GM18519 (cell line): ENCODE data around the gene DSN1.
"Not testable (repeated sequence)": the region's sequence is repeated elsewhere in the genome, so short reads cannot be mapped to it uniquely, and the experiment has no call there.

Experiments used
- ATAC-seq: cut with Tn5 transposase; IDR thresholded peaks from one replicate; pipeline ENCODE4 v1.9.1; 2021; ENCODE audit warnings: mild to moderate bottlenecking, moderate library complexity; ENCODE audit not compliant: unreplicated experiment, low FRiP score

The DSN1 gene, protein sequence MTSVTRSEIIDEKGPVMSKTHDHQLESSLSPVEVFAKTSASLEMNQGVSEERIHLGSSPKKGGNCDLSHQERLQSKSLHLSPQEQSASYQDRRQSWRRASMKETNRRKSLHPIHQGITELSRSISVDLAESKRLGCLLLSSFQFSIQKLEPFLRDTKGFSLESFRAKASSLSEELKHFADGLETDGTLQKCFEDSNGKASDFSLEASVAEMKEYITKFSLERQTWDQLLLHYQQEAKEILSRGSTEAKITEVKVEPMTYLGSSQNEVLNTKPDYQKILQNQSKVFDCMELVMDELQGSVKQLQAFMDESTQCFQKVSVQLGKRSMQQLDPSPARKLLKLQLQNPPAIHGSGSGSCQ

DNA sequence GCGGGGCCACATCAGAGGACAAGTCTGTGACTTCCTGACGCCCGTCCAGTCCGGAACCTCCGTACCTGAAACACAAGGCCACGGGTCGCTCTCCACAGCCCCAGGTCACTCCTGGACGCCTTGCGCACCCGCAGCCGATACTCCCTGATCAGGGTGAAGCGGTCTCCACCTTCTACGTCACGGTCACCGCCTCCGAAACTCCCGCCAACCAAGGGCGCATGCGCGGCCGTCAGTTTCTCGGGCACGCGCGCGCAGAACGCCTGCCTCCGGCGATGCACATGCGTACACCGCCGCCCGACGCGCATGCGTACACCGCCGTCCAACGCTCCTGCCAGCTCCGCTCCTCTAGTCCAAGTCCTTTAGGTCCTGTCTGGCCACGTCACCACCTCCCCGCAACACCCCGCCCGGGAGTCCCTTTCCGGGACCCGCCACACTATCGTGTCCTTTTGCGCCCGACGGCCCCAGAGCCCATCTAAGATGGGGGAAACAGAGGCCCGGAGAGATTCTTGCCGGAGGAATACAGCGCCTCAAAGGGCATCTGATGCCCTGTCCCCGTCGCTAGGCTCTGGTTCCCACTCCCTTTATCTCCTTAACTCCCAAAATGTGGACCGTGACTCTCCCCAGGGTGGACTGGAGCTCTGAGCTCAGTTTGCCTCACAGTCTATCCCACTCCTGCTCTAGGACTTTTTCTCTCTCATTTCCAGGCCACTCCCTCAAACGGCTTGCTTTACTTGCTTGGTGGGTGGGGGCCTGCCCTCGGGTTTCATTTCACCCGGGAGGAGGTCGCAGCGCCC, at the start of gene DSN1:
Gene DSN1, minus strand, starts transcription at position 167 of the 794 bp plus-strand sequence. CDS start 2,305 bp downstream, outside the sequence.
- ATAC-seq, result peak; percentile 59

DNA sequence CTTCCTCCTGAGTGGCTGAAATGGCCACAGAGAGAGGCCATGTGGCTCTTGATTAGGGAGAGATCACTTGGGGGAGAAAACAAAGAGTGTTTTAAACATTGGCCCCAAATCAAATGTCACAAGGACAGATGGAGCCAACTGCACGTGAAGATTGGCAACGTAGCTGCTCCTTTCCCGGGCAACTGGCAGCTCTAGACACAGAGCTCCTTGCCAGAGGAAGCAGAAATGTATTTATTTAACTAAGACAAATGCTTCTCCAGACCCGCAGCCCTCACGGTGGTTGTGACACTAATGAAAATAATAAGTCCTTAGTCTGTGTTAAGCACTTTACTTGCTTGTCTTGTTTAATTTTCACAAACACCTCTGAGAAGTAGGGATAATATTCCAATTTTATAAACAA, 49.6 kb upstream of the DSN1 start:
- ATAC-seq, result no peak

DNA sequence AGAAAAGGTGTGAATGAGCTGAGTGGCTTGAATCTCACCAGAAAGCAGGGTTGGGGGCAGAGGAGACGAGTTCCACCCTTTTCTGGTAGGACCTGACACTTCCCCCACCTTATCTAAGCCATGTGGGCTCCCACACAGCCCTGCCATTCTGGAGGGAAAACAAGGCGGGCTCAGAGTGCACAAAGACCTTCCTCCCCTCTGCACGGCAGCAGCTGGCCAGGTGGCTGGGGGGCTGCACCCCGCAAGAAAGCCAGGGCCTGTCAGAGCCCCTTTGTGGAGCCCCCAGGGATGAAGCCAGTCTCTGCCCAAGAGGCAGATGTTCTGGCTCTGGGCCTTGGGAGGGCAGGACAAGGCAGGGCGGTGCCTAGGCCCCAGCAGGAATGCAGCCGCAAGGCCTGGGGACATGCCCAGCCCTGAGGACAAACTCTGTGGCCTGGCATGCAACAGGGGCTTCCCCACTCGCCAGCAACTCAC, 48.4 kb upstream of the DSN1 start:
- no peak for ATAC-seq

DNA sequence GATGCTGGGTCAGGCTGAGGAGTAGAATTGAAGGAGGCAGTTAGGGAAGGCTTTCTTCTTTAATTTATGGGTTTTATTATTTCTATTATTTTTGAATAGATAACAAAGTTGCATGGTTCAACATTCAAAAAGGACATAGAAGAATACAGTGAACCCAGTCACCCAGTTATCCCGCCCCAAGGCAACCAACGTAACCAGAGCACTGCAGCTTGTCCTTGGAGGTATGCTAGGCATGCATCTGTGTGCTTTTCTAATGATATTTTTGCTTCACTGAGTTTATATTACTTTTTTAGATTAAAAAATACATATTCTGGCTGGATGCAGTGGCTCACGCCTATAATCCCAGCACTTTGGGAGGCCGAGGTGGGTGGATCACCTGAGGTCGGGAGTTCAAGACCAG, 47.4 kb upstream of the DSN1 start:
- no peak for ATAC-seq

DNA sequence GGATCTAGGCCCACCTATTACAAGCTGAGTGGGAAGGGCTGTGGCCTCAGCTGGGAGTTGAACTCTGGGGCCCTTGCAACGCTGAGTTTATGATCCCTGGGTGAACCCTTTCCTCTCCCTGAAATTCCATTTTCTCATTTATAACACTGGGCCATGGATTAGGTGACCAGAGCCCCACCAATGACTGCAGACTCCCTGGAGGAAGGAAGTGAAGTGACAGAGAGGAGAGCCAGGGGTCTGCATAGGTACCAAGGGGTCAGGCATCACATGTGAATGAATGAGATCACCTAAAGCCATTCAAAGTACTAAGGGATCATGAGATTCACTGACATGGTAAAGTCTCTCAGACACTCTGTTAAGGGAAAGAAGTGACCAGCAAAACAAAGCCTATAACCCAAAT, 46.5 kb upstream of the DSN1 start:
- ATAC-seq, result no peak

DNA sequence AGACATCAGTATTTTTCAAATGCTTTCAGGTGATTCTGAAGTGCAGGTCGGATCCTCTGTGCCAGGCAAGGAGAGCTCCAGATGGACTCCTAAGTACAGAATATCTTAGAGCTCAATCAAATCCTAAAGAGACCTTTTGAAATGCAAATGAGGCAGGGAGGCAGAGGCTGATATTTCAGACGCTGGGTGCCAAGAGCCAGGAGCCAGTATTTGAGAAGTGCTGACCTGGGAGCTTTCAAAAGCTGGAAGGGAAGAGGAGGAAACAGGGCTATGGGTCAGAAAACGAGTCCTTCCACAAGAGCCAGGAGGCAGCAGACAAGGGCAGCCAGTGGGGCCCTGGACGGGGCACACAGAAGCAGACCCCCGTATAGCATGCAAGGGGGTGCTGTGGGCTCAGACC, 46.1 kb upstream of the DSN1 start:
- no peak for ATAC-seq

DNA sequence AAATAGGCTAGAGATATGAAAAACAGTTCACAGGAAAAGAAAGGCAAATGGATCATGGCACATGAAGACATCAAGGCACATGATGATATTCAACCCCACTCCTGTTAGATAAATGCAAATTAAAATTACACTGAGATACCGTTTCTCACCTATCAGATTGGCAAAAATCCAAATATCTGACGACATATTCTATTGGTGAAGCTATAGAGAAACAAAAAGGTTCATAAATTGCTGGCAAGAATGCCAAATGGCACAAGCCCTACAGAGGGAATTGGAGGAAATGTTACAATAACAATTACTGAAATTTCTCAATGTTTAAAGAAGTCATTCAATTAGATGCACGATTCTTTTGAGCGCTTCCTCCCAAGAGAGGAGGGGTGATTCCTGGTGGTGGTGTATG, 45.3 kb upstream of the DSN1 start:
- no peak for ATAC-seq

DNA sequence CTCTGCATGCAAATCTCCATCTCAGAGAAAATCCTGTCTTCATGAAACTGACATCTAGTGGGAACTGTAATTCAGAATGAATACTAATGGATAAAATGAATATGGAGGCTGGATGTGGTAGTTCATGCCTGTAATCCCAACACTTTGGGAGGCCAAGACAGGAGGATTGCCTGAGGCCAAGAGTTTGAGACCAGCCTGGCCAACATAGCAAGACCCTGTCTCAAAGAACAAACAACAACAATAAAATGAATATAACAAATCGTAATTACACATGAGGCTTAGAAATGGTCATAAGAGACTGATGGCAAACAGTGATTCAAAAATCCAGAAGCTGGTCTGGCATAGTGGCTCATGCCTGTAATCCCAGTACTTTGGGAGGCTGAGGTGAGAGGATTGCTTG, 44.6 kb upstream of the DSN1 start:
- no peak for ATAC-seq

DNA sequence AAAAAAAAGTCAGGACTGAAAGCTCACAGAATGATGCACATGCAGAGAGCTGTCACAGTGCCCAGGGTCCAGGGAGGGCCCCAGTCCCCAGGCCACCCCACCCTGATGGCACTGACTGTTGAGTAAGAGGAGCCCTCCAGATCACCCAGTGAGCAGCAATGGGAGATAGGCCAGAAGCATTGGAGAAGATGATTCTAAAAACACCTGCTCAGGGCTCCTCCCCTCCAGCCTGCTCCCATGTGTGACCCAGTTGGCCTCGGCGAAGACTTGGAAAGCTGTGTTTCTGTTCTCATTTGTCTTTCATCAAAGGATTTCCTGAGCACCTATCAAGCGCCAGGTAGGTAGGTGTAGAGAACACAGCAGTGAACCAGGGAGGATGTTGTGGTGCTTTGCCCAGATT, 43.9 kb upstream of the DSN1 start:
- ATAC-seq, result no peak

DNA sequence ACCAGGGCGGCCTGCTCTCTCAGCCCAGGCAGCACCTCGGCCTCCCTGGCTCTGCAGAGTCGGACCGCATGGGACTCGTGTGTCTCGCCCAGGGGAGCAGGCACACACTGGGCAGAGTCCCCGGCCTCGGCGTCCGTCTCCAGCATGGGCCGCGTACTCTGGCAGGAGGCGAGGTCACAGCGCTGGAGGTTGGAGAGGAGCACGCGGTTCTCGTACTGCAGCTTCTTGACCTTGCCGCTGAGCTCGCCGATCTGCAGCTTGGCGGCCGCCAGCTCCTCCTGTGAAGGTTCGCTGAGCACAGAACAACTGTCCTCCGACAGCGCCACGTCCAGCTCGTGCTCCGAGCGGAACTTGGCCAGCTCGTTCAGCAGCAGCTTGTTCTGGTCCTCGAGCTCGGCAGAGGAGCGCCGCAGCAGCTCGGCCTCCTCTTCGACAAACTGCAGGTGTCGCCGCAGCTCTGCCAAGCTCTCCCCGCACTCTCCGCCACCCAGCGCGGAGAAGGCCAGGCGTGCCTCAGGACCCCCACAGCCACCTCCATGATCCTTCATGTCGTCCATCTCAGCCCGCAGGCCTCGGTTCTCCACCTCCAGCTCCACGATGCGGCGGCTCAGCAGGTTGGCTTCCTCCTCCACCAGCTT, 42.0 kb upstream of the DSN1 start:
- ATAC-seq, result no peak

DNA sequence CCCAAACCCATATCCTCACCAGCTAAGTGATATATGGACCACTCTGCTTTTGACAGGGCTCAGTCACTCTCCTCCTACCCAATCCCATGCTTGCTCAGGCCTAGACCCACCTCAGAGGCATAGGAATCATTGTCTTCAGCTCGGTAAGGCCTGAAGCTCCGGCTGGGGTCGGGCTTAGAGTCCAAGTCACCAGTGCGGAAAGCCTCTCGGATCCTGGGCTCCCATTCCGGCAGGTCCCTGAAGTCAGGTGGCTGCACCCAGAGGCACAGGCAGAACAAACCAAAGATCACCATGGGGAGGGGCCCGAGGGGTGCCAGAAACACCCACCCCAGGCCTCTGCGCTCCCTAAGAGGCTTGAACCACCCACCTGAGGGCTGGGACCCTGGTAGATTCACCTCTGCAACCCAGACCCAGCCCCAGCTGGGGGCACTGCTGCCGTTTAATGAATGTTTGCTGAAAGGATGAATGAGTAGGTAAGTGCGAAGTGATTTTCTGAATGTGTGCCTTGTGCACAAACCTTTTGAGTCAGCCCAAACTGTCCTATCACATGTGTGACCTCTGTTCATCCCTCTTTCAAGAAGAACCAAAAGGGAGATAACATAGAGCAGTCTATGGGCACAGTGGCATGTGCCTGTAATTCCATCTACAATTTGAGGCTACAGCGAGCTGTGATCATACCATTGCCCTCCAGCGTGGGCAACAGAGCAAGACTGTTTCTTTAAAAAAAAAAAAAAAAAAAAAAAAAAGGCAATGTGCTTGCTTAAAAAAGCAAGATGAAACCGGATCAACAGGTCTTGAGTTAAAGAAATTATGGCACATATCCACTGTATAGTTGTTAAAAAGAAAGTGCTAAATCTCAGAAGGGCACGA, 39.3 kb upstream of the DSN1 start:
- no peak for ATAC-seq

DNA sequence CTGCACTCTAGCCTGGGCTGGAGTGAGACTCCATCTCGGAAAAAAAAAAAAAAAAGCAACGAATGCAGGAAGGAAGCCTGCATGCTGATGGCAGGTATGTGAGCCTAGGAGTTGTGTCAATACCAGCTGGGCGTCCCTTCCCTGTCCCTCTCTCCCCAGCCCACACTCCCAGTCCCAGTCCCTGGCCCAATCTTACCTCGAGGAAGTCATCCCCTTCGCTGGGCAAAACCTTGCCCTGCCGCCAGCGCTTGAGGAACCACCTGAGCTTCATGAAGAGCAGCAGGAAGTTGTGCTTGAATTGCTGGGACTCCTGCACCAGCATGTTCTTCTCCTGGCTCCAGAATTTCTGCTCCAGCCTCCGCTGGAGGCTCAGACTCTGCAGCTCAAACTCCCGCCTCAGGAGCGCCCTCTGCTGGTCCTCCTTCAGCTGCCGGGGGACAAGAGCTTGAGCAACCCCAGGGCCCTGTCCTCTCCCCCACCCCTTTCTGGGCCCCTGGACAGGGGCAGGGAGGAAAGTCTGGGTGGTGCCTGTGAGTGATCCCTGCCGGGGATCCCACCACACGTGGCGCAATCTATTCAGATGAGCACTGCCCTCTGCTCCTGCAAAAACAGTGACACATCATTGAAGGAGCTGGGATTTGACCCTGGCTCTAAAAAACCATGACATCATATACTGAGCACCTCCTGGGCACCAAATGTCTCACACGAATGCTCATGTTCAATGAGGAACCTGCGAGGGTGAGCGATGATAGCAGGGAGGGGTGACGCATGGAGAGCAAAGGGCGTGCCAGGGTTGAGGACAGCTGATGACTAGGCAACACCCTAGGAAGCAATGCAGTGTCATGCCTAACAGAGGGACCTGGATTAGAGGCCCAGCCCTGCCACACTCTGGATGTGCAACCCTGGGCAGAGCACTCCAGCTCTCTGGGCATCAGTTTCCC, 35.0 kb upstream of the DSN1 start:
- ATAC-seq, result no peak

DNA sequence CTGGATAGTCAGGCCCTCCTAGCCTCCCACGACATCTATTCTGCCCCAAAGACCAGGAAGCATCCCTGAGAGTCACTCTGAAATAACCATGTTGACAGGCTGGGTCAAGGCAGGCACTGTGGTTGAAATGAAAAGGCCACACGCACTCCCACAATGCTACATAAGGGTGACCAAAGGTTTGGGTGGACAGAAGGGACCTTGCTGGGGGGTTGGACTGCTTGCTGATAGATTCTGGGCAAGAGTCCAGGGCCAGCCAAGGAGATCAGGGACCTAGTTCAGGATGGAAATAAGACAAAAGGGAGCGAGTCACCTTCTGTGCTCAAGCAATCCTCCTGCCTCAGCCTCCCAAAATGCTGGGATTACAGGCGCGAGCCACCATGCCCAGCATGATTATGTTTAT, 32.5 kb upstream of the DSN1 start:
- no peak for ATAC-seq

DNA sequence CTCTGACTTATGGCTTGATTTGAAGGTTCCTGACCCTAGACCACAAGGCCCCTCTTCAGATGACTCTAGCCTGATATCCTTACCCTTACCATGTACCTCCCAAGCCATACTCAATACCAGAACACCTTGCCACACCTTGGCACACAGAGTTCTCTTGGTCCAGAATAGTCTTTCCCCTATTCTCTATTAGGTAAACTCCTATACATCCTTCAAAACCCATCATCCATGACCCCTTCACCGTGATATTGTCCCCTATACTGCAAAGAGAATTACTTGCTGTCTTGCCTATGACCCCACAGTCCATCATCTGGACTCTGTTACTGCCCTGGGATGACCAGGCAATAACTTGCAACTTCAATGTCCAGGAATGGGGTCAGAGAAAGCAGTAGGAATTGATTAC, 31.8 kb upstream of the DSN1 start:
- ATAC-seq, result no peak

DNA sequence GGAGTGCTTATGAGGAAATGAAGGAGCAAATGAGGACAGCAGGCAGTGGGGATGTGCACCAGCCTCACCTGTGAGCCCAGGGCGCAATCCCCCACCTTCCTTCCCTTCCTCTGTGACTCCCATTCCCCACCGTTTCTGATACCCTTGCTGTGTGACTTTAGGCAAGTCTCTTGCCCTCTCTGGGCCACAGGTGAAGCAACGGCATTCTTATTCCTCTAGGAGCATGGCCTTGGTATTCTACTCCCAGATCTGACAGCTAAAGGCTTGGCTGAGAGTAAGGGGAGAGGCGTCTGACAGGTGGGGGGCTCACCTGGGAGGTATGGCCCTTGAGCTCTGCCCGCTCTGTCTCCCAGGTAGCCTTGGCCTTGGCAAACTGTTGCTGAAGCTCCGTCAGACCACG, 30.9 kb upstream of the DSN1 start:
- no peak for ATAC-seq

DNA sequence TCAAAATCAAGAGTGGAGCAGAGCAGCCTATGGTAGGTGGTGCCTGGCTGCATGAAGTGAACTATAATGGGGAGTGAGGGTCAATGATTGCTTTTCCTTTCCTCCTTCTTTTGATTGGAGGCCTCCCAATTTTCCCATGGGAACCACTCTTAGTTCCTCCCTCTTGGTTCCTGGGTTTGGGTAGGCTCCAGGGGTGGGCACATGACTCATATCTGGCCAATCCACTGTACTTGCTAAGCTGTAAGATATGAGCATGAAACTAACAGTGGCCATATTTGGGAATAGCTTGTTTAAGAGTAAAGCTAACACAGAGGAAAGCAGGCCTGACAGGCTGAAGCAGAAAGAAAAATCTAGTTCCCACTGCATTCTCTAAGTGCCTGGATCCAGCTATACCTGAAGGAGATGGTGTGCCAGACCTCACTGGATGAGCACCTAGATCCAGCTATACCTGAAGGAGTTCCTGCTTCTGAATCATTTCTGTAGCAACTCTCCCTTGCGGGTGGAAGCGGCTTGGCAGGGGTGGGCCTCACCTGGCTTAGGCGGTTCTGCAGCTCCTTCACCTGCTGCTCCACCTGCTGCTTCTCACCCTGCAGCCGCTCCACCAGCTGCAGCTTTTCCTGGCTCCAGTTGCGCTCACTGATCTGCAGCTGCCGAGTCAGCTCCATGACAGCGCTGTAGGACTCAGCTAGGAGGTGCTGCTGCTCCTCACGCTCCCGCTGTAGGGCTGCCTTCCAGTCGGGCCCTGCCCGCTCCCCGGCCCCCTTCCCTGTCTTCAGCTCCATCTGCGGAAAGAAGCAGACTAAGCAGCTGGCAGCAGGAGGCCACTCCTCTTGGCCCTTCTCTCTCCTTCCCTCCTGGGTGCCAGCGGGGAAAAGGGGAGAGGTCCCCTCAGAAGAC, 29.0 kb upstream of the DSN1 start:
- no peak for ATAC-seq

DNA sequence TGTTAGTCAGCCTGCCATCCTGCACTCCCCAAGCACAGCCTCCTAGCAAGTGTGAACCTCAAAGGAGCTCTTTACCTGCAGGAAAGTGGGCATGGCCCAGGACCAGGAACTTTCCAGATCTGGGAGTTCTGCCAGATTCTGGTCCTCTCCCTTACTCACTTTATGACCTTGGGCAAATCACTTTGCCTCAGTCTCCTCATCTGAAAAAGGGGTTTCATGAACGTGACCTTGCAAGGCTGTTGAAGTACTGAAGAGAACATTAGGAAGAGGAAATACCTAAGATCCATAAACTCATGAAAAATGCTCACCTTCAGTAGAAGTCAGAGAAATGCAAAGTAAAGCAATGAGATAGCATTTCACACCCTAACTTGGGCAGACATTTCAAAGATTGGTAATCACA, 26.8 kb upstream of the DSN1 start:
- ATAC-seq, result no peak

DNA sequence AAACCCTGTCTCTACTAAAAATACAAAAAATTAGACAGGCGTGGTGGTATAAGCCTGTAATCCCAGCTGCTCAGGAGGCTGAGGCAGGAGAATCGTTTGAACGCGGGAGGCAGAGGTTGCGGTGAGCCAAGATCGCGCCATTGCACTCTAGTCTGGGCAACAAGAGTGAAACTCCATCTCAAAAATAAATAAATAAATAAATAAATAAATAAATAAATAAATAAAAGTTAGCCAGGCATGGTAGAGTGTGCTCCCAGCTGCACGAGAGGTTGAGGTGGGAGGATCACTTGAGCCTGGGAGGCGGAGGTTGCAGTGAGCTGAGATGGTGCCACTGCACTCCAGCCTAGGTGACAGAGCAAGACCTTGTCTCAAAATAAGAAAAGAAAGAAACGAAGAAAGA, 25.8 kb upstream of the DSN1 start:
- ATAC-seq, result not testable (repeated sequence)
